Fibroblast of mammary gland (primary cell): ENCODE measurements around the gene CCDC152.
A peak's percentile ranks its signal among the peaks of the same experiment; 100 is the strongest.

ENCODE experiments used
- DNase-seq: peaks from one replicate; pipeline ENCODE4 v3.0.0-alpha.2; 2010; ENCODE audit warnings: low read depth
- H3K4me3 ChIP-seq: 2 replicates; pipeline ENCODE4 v1.5.1; 2011; ENCODE audit warnings: low read depth, mild to moderate bottlenecking, low read length, moderate library complexity; ENCODE audit not compliant: control insufficient read depth
- TF ChIP-seq, protein P1 (sequence below): conservative IDR thresholded peaks from 2 replicates; pipeline ENCODE4 v1.5.1; 2011; ENCODE audit warnings: low read depth, low read length, inconsistent platforms; ENCODE audit not compliant: control insufficient read depth, insufficient read depth

Gene CCDC152

DNA sequence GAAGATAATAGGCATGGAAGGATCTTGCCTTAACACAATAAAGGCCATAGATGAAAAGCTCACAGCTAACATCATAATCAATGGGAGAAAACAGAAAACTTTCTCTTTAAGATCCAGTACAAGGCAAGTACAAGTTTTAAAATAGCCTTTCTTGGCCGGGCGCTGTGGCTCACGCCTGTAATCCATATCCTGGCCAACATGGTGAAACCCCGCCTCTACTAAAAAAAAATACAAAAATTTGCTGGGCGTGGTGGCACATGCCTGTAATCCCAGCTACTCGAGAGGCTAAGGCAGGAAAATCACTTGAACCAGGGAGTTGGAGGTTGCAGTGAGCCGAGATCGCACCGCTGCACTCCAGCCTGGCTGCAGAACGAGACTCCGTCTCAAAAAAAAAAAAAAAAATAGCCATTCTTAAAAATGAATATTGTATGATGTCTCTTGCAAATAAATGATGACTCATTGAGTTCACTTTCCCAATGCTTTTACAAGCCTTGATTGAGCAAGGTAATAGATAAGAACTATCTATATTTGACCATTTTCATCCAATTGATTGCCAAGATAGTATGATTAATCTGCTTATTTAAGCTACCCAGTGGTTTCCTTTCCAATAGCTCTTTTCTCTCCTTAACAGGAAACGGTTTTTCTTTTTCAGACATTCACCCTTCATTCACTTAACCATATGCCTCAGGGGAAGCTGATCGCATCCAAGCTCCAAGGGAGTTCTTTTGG, 15.8 kb downstream of the CCDC152 start:
- peak overlapping the region; percentile 21 for H3K4me3 ChIP-seq
- DNase-seq, result peak; percentile 43
- TF ChIP-seq, protein P1, sequence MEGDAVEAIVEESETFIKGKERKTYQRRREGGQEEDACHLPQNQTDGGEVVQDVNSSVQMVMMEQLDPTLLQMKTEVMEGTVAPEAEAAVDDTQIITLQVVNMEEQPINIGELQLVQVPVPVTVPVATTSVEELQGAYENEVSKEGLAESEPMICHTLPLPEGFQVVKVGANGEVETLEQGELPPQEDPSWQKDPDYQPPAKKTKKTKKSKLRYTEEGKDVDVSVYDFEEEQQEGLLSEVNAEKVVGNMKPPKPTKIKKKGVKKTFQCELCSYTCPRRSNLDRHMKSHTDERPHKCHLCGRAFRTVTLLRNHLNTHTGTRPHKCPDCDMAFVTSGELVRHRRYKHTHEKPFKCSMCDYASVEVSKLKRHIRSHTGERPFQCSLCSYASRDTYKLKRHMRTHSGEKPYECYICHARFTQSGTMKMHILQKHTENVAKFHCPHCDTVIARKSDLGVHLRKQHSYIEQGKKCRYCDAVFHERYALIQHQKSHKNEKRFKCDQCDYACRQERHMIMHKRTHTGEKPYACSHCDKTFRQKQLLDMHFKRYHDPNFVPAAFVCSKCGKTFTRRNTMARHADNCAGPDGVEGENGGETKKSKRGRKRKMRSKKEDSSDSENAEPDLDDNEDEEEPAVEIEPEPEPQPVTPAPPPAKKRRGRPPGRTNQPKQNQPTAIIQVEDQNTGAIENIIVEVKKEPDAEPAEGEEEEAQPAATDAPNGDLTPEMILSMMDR, result no peak

DNA sequence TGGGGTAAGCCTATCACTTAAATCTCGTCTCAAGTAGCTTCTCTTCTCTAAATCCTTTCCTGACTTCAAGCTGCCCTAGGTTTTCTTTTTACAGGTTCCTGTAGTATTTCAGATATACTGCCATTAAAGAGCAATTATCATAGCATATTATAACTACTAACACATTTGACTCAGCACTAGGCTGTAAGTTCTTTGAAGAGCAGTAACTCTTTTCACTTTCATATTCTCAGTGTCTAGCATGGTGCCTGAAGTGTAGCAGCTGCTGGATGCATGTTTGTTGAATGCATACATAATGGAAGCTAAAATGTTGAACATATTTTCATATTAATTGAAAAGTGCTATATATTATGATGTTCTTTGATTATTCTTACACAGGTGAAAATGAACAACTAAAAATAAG, 22.5 kb downstream of the CCDC152 start:
- DNase-seq, result no peak
- no peak overlapping the region for H3K4me3 ChIP-seq
- TF ChIP-seq, protein P1, result no peak

DNA sequence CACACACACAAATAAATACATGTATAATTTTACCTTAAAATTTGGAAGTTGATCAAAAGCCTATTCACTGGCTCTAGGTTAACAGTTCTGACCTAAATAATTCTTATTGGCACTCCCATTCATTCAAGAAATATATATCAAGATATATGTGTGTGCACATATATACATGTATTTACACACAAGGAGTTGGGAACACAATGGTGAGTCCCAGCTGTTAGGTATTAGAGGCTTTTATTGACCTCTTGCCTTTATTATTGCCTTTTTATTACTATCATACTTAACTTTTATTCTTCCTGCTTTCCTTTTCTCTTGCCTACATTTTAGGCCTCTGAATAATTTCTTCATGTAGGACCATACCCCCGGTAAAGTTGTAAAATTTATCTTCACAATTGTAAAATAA, 25.0 kb downstream of the CCDC152 start:
- H3K4me3 ChIP-seq, result no peak overlapping the region
- TF ChIP-seq, protein P1, result no peak
- no peak for DNase-seq

DNA sequence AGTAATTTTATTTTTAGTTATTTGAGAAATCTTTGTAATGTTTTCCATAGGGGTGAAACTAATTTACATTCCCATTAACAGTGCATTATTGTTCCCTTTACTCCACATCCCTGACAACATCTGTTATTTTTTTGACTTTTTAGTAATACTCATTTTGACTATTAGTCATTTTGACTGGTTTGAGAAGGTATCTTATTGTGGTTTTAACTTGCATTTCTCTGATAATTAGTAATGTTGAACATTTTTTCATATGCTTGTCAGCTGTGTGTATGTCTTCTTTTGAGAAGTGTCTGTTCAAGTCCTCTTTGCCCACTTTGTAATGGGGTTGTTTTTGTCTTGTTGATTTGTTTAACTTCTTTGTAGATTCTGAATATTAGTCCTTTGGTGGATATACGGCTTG, 27.5 kb downstream of the CCDC152 start:
- TF ChIP-seq, protein P1, result no peak
- DNase-seq, result peak; percentile 56
- H3K4me3 ChIP-seq, result no peak overlapping the region

DNA sequence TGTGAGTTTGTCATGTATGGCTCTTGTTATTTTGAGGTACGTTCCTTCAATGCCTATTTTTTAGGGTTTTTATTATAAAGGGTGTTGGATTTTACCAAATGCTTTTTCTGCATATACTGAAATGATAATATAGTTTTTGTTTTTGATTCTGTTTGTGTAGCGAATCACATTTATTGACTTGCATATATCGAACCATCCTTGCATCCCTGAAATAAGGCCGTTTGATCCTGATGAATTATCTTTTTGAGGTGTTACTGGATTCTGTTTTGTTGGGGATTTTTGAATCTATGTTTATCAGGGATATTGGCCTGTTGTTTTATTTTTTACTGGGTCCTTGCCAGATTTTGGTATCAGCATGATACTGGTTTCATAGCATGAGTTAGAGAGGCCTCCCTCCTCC, 29.1 kb downstream of the CCDC152 start:
- TF ChIP-seq, protein P1, result no peak
- no peak for DNase-seq
- no peak overlapping the region for H3K4me3 ChIP-seq

DNA sequence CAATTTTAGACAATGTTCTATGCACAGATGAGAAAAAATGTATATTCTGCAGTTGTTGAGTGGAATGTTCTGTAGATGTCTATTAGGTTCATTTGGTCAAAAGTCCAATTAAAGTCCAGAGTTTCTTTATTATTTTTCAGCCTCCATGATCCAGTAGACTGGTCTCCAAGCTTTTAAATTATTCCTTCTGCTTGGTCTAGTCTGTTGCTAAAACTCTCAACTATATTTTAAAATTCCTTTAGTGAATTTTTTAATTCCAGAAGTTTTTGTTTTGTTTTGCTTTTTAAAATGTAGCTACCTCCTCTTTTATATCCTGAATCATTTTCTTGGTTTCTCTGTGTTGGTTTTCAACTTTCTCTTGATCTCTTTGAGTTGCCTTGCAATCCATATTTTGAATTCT, 30.5 kb downstream of the CCDC152 start:
- no peak for DNase-seq
- TF ChIP-seq, protein P1, result no peak
- no peak overlapping the region for H3K4me3 ChIP-seq

DNA sequence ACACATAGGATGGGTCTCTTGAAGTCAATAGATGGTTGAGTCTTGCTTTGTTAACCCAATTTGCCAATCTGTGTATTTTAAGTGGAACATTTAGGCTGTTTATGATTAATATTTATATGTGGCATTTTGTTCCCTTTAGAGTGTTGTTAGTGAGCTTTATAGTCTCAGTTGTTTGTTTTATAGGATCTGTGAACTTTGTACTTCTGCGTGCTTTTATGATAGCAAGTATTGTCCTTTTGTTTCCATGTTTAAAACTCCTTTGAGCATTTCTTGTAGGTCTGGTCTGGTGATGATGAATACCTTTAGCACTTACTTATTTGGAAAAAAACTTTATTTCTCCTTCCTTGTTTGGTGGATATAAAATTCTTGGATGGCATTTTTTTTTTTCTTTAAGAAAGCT, 31.2 kb downstream of the CCDC152 start:
- no peak overlapping the region for H3K4me3 ChIP-seq
- TF ChIP-seq, protein P1, result no peak
- no peak for DNase-seq
